ENCODE data around the gene LHFPL3.
"Not testable (repeated sequence)": the region's sequence is repeated elsewhere in the genome, so short reads cannot be mapped to it uniquely, and the experiment has no call there.

The LHFPL3 gene

GRCh38 chr7:104328296-104328969 is at the start of gene LHFPL3:
TSS of gene LHFPL3 (plus strand) at chr7:104328603.
- DNase-seq (ENCODE audit: low read depth in 3 of 3), result no peak

GRCh38 chr7:104281685-104282084 is 46.7 kb upstream of the LHFPL3 start:
- DNase-seq (ENCODE audit: low read depth in 3 of 3), result not testable (repeated sequence)

GRCh38 chr7:104286839-104287238 is 41.6 kb upstream of the LHFPL3 start:
- DNase-seq (ENCODE audit: low read depth in 3 of 3), result no peak

GRCh38 chr7:104288137-104288536 is 40.3 kb upstream of the LHFPL3 start:
- no peak for DNase-seq (ENCODE audit: low read depth in 3 of 3)

GRCh38 chr7:104294291-104294690 is 34.1 kb upstream of the LHFPL3 start:
- DNase-seq (ENCODE audit: low read depth in 3 of 3), result no peak

GRCh38 chr7:104296266-104296665 is 32.1 kb upstream of the LHFPL3 start:
- DNase-seq (ENCODE audit: low read depth in 3 of 3), result no peak

GRCh38 chr7:104296900-104297299 is 31.5 kb upstream of the LHFPL3 start:
- no peak for DNase-seq (ENCODE audit: low read depth in 3 of 3)

GRCh38 chr7:104299323-104299722 is 29.1 kb upstream of the LHFPL3 start:
- DNase-seq (ENCODE audit: low read depth in 3 of 3), result no peak

GRCh38 chr7:104299777-104300176 is 28.6 kb upstream of the LHFPL3 start:
- no peak for DNase-seq (ENCODE audit: low read depth in 3 of 3)

- DNase-seq (ENCODE audit: low read depth in 3 of 3), result no peak
These were observed 21.6 kb upstream of the LHFPL3 start for GRCh38 chr7:104306793-104307192.

- no peak for DNase-seq (ENCODE audit: low read depth in 3 of 3)
These were observed 10.3 kb upstream of the LHFPL3 start for GRCh38 chr7:104317948-104318629.

- no peak for DNase-seq (ENCODE audit: low read depth in 3 of 3)
These were observed 869 bp upstream of the LHFPL3 start for GRCh38 chr7:104327534-104327933.

GRCh38 chr7:104327938-104328295 is 486 bp upstream of the LHFPL3 start:
- DNase-seq (ENCODE audit: low read depth in 3 of 3), result no peak

GRCh38 chr7:104328970-104329825 is 795 bp downstream of the LHFPL3 start:
- DNase-seq (ENCODE audit: low read depth in 3 of 3), result no peak

- no peak for DNase-seq (ENCODE audit: low read depth in 3 of 3)
These were observed 13.1 kb downstream of the LHFPL3 start for GRCh38 chr7:104341546-104341945.

GRCh38 chr7:104352736-104353135 is 24.3 kb downstream of the LHFPL3 start:
- DNase-seq (ENCODE audit: low read depth in 3 of 3), result no peak

- no peak for DNase-seq (ENCODE audit: low read depth in 3 of 3)
These were observed 28.8 kb downstream of the LHFPL3 start for GRCh38 chr7:104357166-104357565.

GRCh38 chr7:104358446-104359132 is 30.2 kb downstream of the LHFPL3 start:
- no peak for DNase-seq (ENCODE audit: low read depth in 3 of 3)

- no peak for DNase-seq (ENCODE audit: low read depth in 3 of 3)
These were observed 34.4 kb downstream of the LHFPL3 start for GRCh38 chr7:104362756-104363155.

GRCh38 chr7:104363355-104363754 is 35.0 kb downstream of the LHFPL3 start:
- DNase-seq (ENCODE audit: low read depth in 3 of 3), result no peak

- no peak for DNase-seq (ENCODE audit: low read depth in 3 of 3)
These were observed 38.0 kb downstream of the LHFPL3 start for GRCh38 chr7:104366390-104366789.

GRCh38 chr7:104367926-104368325 is 39.5 kb downstream of the LHFPL3 start:
- no peak for DNase-seq (ENCODE audit: low read depth in 3 of 3)
